Left cardiac atrium (tissue), 4 donors: ENCODE data around the gene DACH2. TPM values are rescaled to one million over a fixed set of nuclear protein-coding genes. Genes with fewer than 3 reads are reported as not detected.
"Not testable (repeated sequence)": the region's sequence is repeated elsewhere in the genome, so short reads cannot be mapped to it uniquely, and the experiment has no call there.

Source experiments
- ATAC-seq, 2 donors: fragments of 200-7000 bp; cut with Tn5 transposase; one replicate each; pipeline ENCODE4 v1.9.1; 2020; ENCODE audit warnings: mild to moderate bottlenecking in 2 of 2, moderate library complexity in 2 of 2
- DNase-seq: peaks from one replicate; pipeline ENCODE4 v3.0.0-alpha.2; 2020
- intact Hi-C, 2 donors: fragments of 100-400 bp; cut with DNase I; formaldehyde crosslinking; loops; one replicate each; pipeline versions ENCODE4 v1.14.1 to v1.15.1; 2022 to 2023
- long read RNA-seq: library from polyadenylated mRNA; unstranded; transcript quantifications from one replicate; pipeline ENCODE4 v2.0.0, GENCODE V29; 2021
- total RNA-seq, 2 donors: library from RNA; stranded (reverse); fragmentation: NEBNext Ultra II Directional; extraction: Animal tissue kit (Norgen Biotek cat#: 25700); gene quantifications; one replicate each; pipeline ENCODE4 v1.2.1, GENCODE V29; 2021
- donor health status: DM: no; HTN: yes; CAD: no.
- donor health status: DM: no; HTN: yes; CAD: no; lungs with severe emphysema.
- donor health status: DM: yes; HTN: yes; CAD: no.
- donor health status: Dilated cardiomyopathy.

Gene DACH2
- total RNA-seq, result not detected
- long read RNA-seq, result 0 reads

DNA sequence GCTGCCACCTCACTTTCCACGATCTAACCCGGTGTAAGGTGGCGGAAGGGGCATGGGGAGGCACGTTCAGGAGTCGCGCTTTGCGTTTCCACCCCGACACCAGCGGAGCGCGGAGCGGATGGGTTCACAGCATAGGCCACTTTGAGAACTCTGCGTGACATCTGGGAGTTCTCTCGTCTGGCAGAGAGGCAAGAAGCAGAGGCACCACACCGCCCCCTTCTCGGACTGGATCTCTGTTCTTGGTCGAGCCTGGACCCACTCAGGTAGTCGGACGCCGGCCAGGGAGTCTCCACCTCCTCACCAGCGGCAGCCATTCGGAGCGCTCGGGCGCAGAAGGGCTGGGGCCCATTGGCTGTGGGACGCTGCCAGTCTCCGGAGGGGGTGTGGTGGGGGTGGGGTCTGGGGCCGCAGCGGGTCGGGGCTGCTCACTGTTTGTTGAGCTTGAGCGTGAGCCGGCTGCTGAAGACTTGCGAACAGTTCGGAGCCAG lies at the start of gene DACH2:
DACH2 (plus strand) TSS at position 428 of the 488 bp plus-strand sequence.
- intact Hi-C loops, result no loop called here
- ATAC-seq, result peak; percentile 99 to 100
- peak; percentile 77 for DNase-seq

DNA sequence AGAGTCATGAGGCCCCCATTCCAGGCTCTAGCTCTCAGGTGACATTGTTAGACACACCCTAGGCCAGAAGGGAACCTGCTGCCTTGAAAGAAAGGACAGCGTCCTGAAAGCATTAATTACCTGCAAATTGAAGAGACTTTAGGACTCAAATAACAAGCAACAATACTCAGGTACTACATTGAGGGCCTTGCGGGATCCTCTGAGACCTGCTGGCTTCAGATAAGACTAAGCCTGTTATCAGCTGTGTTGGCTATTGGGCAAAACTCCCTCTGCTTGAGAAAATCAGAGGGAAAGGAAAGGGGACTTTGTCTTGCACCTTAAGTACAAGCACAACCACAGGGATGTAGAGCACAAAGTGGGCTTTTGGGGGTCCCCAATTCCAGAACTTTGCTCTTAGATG lies 45.9 kb upstream of the DACH2 start:
- ATAC-seq (no peak), DNase-seq (no peak)
- intact Hi-C loops, result no loop called here

DNA sequence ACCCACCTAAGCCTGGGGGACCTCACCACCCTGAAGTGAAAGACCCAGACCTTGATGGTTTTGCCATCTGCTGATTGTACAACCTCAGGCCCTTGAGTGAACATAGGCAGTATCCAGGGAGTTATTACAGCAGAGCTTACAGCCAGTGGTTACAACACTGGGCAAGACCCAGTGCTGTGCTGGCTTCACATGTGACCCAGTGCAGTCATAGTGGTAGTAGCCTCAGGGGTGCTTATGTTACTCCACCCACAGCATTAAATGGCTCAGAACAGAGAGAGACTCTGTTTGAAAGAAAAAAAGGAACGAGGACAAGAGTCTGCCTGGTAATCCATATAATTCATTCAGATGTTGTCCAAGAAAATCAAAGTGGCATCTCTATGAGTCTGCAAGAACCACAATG lies 45.2 kb upstream of the DACH2 start:
- DNase-seq (no peak), ATAC-seq (no peak)
- intact Hi-C loops, result no loop called here

DNA sequence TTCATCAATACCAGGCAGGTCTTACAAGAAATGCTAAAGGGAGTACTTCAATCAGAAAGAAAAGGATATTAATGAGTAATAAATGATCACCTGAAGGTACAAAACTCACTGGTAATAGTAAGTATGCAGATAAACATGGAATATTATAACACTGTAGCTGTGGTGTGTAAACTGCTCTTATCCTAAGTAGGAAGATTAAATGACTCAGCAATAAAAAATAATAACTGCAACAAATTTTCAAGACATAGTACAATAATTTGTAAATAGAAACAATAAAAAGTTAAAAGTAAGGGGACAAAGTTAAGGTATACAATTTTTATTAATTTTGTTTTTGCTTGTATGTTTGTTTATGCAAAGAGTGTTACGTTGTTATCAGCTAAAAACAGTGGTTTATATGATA lies 43.7 kb upstream of the DACH2 start:
- ATAC-seq, result no peak
- intact Hi-C loops, result no loop called here
- DNase-seq, result no peak

DNA sequence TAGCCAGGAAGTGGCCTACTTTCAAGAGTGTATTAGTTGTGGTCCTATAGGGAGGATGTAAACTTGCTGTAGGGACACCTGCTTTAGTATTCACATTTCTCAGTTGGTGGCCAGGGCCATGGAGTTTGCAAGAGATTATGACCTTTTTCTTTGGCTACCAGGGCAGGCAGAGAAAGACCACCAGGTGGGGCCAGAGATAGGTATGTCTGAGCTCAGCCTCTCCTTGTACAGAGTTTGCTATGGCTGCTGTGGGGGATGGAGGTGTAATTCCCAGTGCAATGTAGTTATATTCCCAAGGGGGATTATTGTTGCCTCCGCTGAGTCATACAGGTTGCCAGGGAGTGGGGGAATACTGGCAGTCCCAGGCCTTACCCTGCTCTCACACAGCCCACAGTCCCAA lies 26.3 kb upstream of the DACH2 start:
- ATAC-seq, result no peak
- intact Hi-C loops, result no loop called here

DNA sequence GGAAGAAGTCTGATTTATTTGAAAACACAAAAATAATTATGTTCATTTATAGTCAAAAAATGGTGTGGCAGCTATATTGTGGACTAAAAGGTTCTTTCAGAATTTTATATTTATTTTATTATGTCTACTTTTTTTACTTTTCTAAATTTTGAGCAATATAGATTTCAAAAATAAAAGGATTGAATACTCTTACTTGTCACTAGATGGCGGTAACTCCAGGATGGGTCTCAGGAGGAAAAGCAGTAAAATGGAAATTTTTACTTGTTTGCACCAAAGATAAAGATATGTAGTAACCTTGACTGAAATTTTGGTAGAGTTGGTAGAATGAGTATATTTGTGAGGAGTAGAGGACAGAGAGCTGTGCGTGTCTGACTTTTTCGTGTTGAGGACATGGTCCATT lies 14.5 kb upstream of the DACH2 start:
- intact Hi-C loops, result no loop called here
- ATAC-seq, result no peak
- no peak for DNase-seq

More for the DNA sequence above, 26.3 kb upstream of the DACH2 start:
- no peak for DNase-seq

DNA sequence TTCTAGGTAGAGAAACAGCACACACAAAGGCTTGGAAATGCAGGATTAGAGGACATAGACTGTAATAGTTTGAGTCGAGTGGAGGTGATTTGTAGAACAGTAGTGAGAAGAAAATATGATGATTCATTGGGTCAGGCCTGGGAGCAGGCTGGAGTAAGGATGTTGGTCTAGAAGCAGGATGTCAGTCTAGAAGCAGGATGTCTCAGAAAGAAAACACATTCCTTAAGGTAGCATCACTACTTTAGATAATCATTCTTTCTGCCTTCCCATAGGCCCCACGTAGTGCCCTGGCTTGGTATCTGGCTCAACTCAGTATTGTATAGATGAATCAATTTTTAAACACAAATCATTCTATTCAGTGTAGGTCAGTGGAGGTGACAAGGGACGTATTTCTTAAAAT lies 11.2 kb upstream of the DACH2 start:
- DNase-seq (no peak), ATAC-seq (no peak)
- intact Hi-C loops, result no loop called here

DNA sequence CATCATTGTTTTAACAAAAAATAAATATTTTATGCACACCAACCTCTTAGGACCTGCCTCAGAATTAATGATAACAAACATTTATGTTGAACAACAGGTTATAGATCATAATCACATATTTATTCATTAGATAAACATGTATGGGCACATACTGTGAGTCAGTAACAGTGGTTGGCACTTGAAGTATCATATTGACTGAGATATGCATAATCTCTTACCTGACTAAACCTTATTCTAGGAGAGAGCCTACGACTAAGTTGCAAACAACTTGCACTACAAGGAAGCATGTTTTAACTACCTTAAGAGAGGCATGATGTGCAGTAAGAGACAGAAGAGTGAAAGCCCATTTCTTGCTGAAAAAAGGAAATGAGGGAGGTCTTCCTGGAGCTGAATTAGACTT lies 6.5 kb upstream of the DACH2 start:
- ATAC-seq, result no peak
- intact Hi-C loops, result no loop called here
- DNase-seq, result no peak

DNA sequence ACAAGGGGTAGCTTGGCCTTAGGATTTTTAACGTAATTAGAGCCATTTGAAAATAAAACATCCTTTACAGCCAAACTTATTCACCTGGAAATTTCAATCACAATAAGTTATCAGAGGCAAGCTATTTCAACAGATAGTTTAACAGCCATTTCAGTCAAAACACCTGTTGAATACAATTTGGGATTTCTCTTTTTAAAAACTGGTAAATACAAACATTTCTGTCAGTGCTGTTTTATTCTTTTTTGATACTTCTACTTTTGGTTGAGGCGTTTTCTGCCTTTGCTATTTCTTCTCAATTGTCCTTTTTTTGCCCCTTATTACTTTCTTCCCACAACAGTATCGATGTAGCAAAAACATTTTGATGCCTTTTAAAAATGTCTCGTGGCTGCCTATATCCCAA lies 2.1 kb upstream of the DACH2 start:
- intact Hi-C loops, result no loop called here
- no peak for ATAC-seq
- no peak for DNase-seq

DNA sequence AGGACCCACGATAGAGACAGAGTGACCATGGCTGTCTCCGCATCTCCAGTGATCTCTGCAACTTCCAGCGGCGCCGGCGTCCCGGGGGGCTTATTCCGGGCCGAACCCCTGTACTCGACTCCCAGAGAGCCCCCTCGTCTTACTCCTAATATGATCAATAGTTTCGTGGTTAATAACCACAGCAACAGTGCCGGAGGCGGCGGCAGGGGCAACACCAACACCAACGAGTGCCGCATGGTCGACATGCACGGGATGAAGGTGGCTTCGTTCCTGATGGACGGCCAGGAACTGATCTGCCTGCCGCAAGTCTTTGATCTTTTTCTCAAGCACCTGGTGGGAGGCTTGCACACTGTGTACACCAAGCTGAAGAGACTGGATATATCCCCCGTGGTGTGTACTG lies 343 bp downstream of the DACH2 start:
- intact Hi-C loops, result no loop called here
- DNase-seq, result no peak
- no peak for ATAC-seq

DNA sequence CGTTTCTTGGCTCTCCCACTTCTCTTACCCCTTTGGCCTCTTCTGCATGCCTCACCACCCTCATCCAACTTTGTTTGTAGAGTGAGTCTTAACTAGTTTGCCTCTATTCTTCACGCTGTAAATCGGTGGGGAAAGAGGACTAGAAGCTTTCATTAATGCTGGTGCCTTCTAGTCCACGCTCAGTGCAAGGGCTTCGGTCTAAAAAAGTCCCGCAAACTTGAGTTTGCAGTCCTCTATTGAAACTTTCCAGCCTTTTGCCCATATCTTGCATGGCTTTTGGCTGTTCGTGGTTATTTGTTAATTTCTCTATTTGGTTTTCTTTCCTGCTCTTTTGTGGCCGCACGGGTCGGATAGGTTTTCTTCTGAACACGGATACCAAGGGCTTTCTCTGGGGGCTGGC lies 868 bp downstream of the DACH2 start:
- no peak for DNase-seq
- ATAC-seq, result no peak
- intact Hi-C loops, result no loop called here

DNA sequence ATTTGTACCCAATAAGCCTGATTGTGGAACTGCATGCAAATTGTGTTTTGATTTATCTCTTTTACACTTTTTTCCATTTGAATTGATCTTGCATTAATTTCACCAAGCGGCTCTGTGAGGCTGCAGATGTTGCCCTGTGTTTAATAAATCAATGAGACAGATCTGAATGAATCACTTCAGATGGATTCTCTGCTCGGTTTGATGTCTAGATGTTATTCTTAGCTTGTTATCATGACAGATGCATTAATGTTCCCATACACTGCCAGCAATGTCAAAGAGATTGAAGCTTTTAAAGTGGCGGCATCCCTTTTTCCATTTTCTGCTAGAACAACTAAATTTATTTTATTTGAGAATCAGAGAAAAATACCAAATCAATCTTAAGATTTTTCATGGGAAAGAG lies 6.3 kb downstream of the DACH2 start:
- intact Hi-C loops, result no loop called here
- ATAC-seq, result no peak
- no peak for DNase-seq

DNA sequence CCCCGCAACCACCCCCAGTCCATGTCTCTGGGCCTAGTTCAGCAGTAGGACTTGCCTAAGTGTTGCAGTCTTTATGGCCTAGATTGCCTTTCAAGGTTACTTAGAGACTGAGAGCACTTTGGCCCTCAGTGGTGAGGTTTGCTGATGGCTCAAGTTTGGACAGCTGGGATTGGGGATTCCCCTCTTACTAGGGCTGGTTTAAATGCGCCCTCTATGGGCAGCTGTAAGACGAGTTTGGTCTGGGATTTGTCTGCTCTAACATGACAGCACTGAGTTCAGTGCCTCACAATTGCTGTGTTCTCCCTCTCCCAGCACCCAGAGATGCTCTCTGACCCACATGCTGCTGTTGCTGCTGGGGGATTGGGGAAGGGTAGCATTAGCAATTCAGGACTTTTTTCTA lies 23.1 kb downstream of the DACH2 start:
- ATAC-seq, result no peak
- DNase-seq, result no peak
- intact Hi-C loops, result no loop called here

DNA sequence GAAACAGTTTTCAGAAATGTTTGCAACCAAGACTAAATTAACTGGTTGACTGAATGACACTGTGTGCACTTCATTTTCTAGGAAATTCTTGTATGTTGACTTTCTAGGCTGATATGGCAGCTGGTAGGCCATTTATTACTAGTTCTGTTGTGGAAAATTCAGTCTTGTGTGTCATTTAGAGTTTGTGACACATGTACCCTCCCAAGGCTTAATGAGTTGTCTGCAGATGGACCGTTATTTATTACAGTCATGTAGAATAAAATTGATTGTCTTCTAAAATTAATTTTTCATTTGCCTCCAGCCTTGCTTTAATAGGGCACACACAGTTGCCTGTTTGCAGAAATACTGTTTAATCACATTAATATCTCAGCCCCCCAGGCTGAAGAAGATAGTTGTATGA lies 30.7 kb downstream of the DACH2 start:
- ATAC-seq (no peak), DNase-seq (no peak)
- intact Hi-C loops, result no loop called here

DNA sequence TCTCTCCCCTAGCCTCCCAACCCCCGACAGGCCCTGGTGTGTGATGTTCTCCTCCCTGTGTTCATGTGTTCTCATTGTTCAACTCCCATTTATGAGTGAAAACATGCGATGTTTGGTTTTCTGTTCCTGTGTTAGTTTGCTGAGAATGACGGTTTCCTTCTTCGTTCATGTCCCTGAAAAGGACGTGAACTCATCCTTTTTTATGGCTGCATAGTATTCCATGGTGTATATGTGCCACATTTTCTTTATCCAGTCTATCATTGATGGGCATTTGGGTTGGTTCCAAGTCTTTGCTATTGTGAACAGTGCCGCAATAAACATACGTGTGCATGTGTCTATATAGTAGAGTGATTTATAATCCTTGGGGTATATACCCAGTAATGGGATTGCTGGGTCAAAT lies 33.1 kb downstream of the DACH2 start:
- ATAC-seq, intact Hi-C loops, DNase-seq: not testable (repeated sequence)

DNA sequence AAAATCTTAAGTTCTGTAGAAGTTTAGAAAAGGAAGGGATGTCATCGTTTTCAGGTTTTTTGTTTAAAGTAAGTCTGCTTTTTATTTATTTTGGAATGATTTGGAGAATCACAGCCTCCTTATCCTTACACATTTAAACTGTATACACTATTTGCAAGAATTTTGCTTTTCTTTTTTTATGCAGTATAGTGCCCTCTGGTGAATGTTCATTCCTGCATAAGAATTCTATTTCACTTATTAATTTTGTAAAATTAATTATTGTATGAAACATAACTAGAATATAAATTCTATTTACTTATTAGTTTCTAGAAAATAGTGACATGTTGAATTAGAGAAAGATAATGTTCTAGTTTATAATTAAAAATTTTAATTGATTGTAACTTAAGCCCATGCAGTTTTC lies 44.6 kb downstream of the DACH2 start:
- no peak for ATAC-seq
- DNase-seq, result no peak
- intact Hi-C loops, result no loop called here

DNA sequence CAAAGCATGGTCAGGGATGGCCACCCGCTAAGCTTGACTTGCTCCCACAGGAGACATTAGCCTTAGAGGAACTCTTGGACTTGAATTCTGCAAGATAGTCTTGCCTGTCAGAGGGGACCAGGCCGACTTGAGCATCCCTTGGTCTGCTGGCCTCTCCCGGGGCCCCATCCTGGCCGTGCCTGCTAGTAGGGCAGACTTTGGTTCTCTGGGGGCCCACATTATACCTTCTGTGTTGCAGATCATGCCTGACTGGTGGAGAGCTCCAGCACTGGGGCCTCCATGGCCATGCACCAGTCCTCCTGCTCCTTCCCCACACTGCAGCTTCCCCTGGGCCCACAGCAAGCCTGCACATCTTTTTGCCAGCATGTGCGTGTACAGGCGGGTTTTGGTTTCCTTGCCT lies 46.5 kb downstream of the DACH2 start:
- intact Hi-C loops, result no loop called here
- ATAC-seq (no peak), DNase-seq (no peak)

DNA sequence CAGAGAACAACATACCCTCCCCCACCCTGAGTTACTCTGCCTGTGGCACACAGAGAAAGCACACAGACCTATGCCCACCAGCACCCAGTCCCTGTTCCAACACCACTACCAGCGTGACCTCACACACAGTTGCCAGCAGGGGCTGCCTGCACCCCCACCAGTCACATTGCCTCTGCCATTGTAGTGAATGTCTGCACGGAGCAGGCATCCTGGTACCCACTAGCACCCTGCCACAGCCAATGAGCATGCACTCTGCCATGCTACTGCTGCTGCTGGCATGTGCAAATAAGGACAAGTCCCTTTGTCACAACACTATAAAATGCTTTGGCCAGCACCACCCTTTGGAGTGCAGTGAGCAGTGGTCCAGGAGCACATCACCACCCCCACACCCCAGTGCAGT lies 47.1 kb downstream of the DACH2 start:
- intact Hi-C loops, result no loop called here
- no peak for DNase-seq
- ATAC-seq, result no peak

DNA sequence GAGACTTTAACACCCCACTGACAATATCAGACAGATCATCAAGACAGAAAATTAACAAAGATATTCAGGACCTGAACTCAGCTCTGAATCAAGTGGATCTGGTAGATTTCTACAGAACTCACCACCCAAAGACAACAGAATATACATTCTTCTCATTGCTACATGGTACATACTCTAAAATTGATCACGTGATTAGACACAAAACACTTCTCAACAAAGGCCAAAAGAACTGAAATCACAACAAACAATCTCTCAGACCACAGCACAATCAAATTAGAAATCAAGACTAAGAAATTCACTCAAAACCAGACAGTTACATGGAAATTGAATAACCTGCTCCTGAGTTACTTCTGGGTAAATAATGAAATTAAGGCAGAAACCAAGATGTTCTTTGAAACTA lies 49.6 kb downstream of the DACH2 start:
- intact Hi-C loops, result no loop called here
- DNase-seq (no peak), ATAC-seq (no peak)

DNA sequence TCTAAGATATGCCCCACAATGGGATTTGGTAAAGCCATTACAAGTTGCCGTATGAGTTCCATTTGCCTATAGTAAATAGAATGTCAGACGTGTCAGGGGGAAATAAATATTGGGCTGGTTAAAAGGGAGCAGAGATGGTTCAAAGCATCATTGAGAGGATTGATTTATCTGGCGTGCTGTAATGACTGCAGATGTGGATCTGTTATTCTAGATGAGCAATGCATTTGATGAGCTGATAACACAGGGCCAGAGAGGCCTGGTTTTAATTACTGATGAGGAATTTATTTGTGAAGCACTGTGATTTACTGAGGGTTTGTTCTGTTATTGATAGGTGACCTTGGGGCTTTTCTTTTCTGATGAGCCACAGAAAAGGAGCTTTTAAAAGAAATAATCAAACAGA lies 62.5 kb downstream of the DACH2 start:
- intact Hi-C loops, result no loop called here

DNA sequence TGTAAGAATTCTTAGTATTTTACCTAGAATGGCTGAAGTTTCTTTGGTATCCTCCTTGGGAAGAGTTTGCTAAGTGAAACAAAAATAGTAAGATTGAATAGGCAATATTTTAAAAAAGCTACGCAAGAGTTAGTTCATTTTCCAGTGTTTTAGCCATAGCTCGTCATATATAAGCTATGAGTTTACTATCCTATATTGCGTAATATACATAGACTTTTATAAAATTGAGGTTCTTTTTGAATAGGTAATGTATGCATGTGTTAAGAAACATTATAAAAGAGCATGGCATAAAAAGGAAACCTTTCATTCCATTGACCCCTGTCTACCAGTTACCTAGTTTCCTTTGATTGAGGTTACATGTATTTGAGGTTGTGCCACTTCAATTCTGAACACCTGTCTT lies 67.0 kb downstream of the DACH2 start:
- no peak for ATAC-seq
- DNase-seq, result no peak
- intact Hi-C loops, result no loop called here

More for the DNA sequence above, 62.5 kb downstream of the DACH2 start:
- no peak for DNase-seq
- no peak for ATAC-seq

DNA sequence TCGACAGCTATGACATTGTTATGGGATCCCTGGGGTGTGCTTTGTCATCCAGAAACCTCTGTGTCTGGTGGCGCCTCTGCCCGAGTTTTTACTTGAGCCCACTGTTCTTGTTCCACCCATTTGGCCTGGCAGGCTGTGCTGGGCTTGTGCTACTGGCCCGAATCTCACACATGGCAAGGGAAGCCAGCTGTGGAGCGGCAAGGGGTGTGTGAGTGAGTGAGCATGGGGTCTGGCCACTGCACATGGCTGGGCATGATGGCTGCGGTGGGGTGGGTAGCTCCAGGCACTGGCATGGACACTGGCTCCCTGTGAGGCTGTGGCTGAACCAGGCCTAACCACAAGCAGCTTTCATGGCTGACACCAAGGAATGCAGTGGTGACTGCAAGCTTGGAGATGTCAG lies 89.2 kb downstream of the DACH2 start:
- no peak for DNase-seq
- intact Hi-C loops, result no loop called here
- ATAC-seq, result no peak
